Fibroblast of skin of abdomen (primary cell): ENCODE data around the gene HSF5. TPM values are rescaled to one million over a fixed set of nuclear protein-coding genes. Genes with fewer than 3 reads are reported as not detected.

Experiments
- DNase-seq: peaks from one replicate; pipeline ENCODE4 v3.0.0-alpha.2; 2013
- polyA plus RNA-seq, 2 experiments: library from polyadenylated mRNA; unstranded; fragments of 120-200 nt; gene quantifications; one replicate each; pipeline ENCODE4 v1.2.1, GENCODE V29; 2013; ENCODE audit not compliant: insufficient read length in 2 of 2

Gene HSF5
- polyA plus RNA-seq (2013, experiment 1 of 2; ENCODE audit: insufficient read length) = not detected
- 0.06 TPM for polyA plus RNA-seq (2013, experiment 2 of 2; ENCODE audit: insufficient read length)

- DNase-seq = peak; percentile 16
Measured at GRCh38 chr17:58487589-58488427, at the start of gene HSF5. Gene HSF5, minus strand, starts transcription at chr17:58488408. Its CDS starts 134 bp downstream, at chr17:58488274.

- DNase-seq = no peak
Measured at GRCh38 chr17:58537266-58537665, 49.1 kb upstream of the HSF5 start.

- no peak for DNase-seq
Measured at GRCh38 chr17:58536542-58536941, 48.3 kb upstream of the HSF5 start.

GRCh38 chr17:58535431-58535830 lies 47.2 kb upstream of the HSF5 start:
- no peak for DNase-seq

GRCh38 chr17:58534901-58535421 lies 46.8 kb upstream of the HSF5 start:
- DNase-seq = peak; percentile 53

- DNase-seq = no peak
Measured at GRCh38 chr17:58534331-58534730, 46.1 kb upstream of the HSF5 start.

GRCh38 chr17:58533616-58534188 lies 45.5 kb upstream of the HSF5 start:
- DNase-seq = no peak

GRCh38 chr17:58532555-58532951 lies 44.3 kb upstream of the HSF5 start:
- DNase-seq = no peak

GRCh38 chr17:58531661-58532554 lies 43.7 kb upstream of the HSF5 start:
- DNase-seq = no peak

GRCh38 chr17:58531122-58531521 lies 42.9 kb upstream of the HSF5 start:
- no peak for DNase-seq

- no peak for DNase-seq
Measured at GRCh38 chr17:58530655-58531054, 42.4 kb upstream of the HSF5 start.

GRCh38 chr17:58529275-58529674 lies 41.1 kb upstream of the HSF5 start:
- no peak for DNase-seq

GRCh38 chr17:58528443-58528842 lies 40.2 kb upstream of the HSF5 start:
- no peak for DNase-seq

- DNase-seq = no peak
Measured at GRCh38 chr17:58527949-58528348, 39.7 kb upstream of the HSF5 start.

GRCh38 chr17:58527306-58527705 lies 39.1 kb upstream of the HSF5 start:
- no peak for DNase-seq

- DNase-seq = peak; percentile 98
Measured at GRCh38 chr17:58525239-58525638, 37.0 kb upstream of the HSF5 start.

- DNase-seq = no peak
Measured at GRCh38 chr17:58521680-58522079, 33.5 kb upstream of the HSF5 start.

GRCh38 chr17:58520843-58521430 lies 32.7 kb upstream of the HSF5 start:
- DNase-seq = no peak

GRCh38 chr17:58517928-58518609 lies 29.9 kb upstream of the HSF5 start:
- peak; percentile 100 for DNase-seq

- no peak for DNase-seq
Measured at GRCh38 chr17:58517378-58517927, 29.2 kb upstream of the HSF5 start.

GRCh38 chr17:58516644-58517377 lies 28.6 kb upstream of the HSF5 start:
- no peak for DNase-seq
